Neural cell (in vitro differentiated cells): ENCODE results near the gene SLC41A2.

Source experiments
- EP300 ChIP-seq: fragments of 450-650 bp; conservative IDR thresholded peaks from 2 replicates; pipeline ENCODE4 v1.6.1; 2014; ENCODE audit warnings: antibody characterized with exemption, mild to moderate bottlenecking, moderate library complexity; ENCODE audit not compliant: poor library complexity, severe bottlenecking
- EZH2 ChIP-seq: fragments of 200-600, 300-800 bp; shearing (Covaris generic), sonication (generic); IDR thresholded peaks from 2 replicates; pipeline ENCODE4 v1.6.1; 2014; ENCODE audit warnings: antibody characterized with exemption, low read length, borderline replicate concordance, mild to moderate bottlenecking; ENCODE audit not compliant: insufficient read depth, poor library complexity, severe bottlenecking
- POLR2AphosphoS5 ChIP-seq: IDR thresholded peaks from 2 replicates; pipeline ENCODE4 v1.6.1; 2012
- RAD21 ChIP-seq: fragments of 450-650 bp; conservative IDR thresholded peaks from 2 replicates; pipeline ENCODE4 v1.6.1; 2014; ENCODE audit warnings: antibody characterized with exemption, mild to moderate bottlenecking, moderate library complexity
- SMC3 ChIP-seq: fragments of 450-650 bp; conservative IDR thresholded peaks from 2 replicates; pipeline ENCODE4 v1.6.1; 2014; ENCODE audit warnings: antibody characterized with exemption, mild to moderate bottlenecking, moderate library complexity; ENCODE audit not compliant: poor library complexity
- TAF1 ChIP-seq: IDR thresholded peaks from 2 replicates; pipeline ENCODE4 v1.6.1; 2012; ENCODE audit warnings: low read depth
- TF ChIP-seq, protein P1 (sequence below): fragments of 450-650 bp; IDR thresholded peaks from 2 replicates; pipeline ENCODE4 v1.5.1; 2014; ENCODE audit warnings: antibody characterized with exemption, mild to moderate bottlenecking, moderate library complexity; ENCODE audit not compliant: poor library complexity, severe bottlenecking
- TF ChIP-seq, protein P2 (sequence below): IDR thresholded peaks from 2 replicates; pipeline ENCODE4 v1.6.1; 2012; ENCODE audit warnings: borderline replicate concordance

DNA sequence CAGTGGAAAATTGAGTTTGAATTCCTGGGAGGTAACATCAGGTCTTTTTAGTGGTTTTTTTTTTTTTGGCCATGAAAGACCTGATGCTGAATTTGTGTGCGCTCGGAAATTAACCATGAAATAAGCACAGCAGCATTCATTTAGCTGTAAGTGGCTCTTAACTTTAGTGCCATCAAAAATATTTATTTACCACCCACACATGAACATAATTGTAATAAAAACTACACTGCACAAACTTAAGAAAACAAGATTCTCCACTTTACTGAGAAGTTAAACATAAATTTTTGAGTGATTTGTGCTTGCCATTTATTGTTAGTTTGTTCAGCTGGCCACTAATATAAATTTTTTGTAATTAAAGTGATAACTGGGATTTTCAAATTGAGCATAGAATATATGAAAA lies 2.4 kb downstream of the SLC41A2 start:
- TF ChIP-seq, protein P1, sequence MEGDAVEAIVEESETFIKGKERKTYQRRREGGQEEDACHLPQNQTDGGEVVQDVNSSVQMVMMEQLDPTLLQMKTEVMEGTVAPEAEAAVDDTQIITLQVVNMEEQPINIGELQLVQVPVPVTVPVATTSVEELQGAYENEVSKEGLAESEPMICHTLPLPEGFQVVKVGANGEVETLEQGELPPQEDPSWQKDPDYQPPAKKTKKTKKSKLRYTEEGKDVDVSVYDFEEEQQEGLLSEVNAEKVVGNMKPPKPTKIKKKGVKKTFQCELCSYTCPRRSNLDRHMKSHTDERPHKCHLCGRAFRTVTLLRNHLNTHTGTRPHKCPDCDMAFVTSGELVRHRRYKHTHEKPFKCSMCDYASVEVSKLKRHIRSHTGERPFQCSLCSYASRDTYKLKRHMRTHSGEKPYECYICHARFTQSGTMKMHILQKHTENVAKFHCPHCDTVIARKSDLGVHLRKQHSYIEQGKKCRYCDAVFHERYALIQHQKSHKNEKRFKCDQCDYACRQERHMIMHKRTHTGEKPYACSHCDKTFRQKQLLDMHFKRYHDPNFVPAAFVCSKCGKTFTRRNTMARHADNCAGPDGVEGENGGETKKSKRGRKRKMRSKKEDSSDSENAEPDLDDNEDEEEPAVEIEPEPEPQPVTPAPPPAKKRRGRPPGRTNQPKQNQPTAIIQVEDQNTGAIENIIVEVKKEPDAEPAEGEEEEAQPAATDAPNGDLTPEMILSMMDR, result no peak
- TF ChIP-seq, protein P2, sequence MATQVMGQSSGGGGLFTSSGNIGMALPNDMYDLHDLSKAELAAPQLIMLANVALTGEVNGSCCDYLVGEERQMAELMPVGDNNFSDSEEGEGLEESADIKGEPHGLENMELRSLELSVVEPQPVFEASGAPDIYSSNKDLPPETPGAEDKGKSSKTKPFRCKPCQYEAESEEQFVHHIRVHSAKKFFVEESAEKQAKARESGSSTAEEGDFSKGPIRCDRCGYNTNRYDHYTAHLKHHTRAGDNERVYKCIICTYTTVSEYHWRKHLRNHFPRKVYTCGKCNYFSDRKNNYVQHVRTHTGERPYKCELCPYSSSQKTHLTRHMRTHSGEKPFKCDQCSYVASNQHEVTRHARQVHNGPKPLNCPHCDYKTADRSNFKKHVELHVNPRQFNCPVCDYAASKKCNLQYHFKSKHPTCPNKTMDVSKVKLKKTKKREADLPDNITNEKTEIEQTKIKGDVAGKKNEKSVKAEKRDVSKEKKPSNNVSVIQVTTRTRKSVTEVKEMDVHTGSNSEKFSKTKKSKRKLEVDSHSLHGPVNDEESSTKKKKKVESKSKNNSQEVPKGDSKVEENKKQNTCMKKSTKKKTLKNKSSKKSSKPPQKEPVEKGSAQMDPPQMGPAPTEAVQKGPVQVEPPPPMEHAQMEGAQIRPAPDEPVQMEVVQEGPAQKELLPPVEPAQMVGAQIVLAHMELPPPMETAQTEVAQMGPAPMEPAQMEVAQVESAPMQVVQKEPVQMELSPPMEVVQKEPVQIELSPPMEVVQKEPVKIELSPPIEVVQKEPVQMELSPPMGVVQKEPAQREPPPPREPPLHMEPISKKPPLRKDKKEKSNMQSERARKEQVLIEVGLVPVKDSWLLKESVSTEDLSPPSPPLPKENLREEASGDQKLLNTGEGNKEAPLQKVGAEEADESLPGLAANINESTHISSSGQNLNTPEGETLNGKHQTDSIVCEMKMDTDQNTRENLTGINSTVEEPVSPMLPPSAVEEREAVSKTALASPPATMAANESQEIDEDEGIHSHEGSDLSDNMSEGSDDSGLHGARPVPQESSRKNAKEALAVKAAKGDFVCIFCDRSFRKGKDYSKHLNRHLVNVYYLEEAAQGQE, result no peak
- no peak for TF ChIP-seq SMC3
- TF ChIP-seq EZH2, result no peak
- TF ChIP-seq RAD21, result no peak
- no peak for TF ChIP-seq TAF1
- no peak for TF ChIP-seq POLR2AphosphoS5
- TF ChIP-seq EP300, result no peak
